ENCODE results near the gene NR5A2.

NR5A2 gene

DNA sequence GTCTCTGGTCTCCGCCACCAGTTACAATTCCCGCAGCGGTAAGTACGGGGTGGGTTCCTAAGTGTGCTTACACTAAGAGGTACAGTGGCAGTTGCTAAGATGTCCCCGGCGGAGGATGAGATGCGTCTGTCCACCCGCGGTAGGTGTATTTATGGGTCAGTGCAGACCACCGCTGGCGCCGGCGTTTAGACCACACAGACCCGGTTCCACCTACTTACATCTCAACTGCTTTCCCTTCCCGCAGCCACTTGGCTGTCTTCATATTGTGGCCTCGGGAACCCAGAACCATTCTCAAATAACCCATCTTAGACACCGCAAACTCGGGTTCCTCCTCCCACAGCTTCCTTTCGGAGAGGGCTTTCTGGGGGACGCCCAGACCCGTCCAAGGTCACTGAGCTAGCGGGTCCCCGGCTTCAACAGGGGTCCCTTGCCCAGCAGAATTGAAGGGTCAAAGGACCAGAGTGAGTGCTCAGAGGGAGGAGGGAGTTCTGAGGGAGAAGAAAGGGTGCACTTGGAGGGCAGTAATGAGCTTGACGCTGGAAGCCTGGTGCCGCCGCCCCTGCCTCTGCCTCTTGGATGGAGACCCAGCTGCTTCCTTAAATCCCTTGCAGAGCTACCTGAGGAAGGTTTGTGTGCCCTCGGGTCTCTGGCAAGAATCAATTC is 8.6 kb downstream of the NR5A2 start:
- DNase-seq (ENCODE audit: low read depth, low spot score): peak; percentile 55

DNA sequence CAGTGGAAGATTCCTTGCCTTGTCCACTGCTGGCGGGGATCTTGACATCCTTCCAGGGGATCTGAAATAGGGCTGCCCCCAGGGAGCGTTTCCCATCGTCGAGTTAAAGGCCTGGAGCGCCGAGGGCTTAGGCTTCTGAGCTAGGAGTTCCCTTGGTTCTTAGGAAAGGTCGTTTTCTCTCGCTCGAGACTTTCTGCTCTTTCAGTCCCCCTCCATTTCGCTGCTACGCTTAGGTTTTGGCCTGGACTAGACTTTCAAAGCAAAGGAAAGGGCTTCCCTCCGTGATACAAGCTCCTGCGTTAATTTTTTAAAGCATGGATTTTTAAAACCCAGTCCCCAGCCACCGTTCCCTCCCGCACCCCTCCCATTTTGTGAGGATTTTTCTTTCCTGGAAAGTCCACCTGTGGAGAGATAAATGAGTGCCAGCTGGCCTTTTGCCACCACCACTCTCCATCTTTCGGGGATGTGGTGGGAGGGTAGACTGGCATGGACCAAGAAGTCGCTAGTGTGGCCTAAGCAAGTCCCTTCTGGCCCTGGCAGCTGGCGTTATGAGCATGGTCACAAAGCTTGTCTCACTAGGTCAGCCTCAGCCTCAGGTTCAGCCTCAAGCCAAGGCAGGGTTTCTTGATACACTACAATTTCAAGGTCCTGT is 9.2 kb downstream of the NR5A2 start:
- DNase-seq (ENCODE audit: low read depth, low spot score): peak; percentile 12

DNA sequence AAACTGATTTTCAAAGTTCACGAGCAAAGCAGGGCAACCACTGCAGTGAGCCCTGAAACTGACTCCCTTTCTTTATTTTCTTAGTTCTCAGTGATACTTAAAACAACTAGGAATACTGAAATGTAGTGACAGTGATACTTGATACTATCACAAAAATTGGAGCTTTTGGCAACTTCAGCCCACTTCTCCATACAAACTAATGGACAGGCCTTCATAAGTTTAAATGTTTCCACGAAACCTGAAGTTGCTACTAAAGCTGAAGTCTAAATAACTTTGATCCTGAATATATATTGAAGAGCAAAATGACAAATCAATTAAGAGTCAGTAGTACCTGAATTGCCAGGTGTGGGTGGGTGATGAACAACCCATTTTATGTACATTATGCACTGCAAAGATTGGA is 10.0 kb downstream of the NR5A2 start:
- DNase-seq (ENCODE audit: low read depth, low spot score): no peak

DNA sequence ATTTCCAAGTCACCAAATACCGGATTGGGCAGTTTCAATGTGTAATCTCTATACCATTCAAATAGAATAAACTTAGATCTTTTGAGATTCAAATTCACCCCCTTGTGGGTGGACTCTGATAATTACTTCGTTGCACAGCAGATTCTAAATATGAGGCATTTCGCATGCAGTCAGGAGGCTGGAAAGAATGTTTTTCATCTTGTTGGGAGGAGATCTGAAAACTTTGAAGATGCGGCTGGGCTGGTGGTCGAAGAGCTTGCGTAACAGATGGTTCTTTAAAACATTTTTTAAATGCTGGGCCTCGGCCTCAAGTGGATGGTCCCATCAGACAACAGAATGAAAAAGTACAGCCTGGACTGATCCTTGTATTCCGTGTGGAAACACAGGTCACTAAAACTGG is 10.4 kb downstream of the NR5A2 start:
- no peak for DNase-seq (ENCODE audit: low read depth, low spot score)

DNA sequence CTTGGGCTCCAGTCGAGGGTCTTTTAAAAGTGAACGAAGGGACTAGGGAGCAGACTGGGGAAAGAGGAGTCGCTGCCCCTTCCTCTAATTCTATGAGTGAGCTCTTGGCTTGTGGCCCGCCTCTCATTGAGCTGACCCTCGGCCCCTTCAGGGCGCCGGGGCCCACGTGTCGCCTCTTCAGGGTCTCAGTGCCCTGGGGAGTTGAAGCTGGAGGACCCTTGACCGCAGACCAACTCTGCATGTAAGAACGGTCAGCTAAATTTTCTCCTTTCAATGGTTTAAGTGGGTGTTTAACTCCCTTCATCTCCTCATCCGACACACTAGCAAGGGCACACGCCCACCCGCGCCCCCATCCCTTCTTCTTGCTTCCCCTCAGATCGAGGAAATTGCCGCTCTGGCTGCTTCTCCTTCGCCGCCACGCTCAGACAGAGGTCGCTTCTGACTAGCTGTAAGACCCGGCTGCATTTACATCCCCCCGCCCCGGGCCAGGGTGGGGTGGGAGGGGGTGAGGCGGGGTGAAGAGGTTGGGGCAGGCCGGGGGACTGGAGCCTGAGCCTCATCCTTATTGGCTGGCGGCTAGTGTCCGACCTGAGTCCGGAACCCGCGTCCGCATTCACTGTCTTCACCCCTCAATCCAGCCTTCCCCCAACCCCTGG is 10.9 kb downstream of the NR5A2 start:
- peak; percentile 78 for DNase-seq (ENCODE audit: low read depth, low spot score)

DNA sequence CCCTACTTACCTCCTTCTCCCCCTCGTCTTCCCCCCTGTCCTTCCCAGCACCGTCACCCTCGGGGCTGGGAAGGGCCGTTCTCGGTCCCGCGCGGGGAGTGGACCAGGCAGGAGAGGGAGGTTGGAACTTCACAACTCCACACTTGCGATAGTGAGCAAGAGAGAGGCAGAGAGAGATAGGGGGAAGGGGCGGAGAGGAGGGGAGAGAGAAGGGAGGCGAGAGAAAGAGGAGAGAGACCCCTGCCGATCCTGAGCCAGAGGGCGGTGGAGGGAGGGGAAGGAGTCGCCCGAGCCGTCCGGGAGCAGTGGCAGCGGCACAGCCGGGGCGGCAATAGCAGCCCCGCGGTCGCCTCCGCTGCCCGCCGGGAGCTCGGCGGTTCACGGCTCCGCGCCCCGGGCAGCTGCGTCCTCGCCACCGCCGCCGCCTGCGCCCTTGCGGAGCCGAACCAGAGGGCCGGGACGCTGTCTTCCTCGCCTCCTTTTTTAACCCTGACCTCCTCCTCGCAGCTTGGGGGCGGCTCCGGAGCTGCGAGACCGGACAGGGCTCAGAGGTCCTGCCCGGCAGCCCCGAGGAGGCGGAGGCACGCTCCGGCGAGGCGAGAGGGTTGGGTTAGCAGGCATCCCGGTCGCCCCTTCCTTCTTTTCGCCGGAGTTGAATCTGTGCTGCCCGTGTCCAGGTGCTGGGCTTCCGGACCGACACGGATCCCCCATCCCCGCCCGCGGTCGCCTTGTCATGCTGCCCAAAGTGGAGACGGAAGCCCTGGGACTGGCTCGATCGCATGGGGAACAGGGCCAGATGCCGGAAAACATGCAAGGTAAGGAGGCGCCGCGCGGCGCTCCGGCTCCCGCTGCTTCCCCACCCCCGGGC is 11.7 kb downstream of the NR5A2 start:
- peak; percentile 75 for DNase-seq (ENCODE audit: low read depth, low spot score)

DNA sequence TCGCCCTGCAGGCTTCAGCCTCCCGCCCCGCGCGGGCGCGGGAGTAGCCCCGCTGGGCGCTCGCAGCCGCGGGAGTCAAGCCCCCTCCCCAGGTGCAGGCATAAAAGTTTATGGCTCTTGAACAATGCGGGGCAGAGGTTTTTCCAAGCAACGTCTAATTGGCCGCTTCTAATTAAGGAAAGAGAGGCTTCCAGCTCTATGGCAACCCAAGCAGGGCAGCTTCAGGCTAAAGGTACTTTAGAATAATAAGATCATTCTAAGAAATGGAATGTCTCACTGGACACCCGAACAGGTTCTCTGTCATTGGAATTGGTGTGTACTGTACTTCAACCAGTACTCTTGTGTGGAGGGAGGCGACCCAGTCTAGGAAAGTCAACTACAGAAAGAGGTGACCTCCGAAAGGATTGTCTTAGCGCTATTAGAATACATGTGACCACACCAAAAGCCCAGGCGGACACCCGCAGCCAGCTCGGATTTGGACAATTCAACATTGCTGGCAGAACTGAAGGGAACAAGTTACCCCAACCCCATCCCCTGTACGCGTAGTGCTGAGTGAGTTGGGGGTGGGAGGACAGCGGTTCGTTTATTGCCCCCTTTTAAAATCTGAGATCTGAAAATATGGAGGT is 12.5 kb downstream of the NR5A2 start:
- peak; percentile 30 for DNase-seq (ENCODE audit: low read depth, low spot score)

DNA sequence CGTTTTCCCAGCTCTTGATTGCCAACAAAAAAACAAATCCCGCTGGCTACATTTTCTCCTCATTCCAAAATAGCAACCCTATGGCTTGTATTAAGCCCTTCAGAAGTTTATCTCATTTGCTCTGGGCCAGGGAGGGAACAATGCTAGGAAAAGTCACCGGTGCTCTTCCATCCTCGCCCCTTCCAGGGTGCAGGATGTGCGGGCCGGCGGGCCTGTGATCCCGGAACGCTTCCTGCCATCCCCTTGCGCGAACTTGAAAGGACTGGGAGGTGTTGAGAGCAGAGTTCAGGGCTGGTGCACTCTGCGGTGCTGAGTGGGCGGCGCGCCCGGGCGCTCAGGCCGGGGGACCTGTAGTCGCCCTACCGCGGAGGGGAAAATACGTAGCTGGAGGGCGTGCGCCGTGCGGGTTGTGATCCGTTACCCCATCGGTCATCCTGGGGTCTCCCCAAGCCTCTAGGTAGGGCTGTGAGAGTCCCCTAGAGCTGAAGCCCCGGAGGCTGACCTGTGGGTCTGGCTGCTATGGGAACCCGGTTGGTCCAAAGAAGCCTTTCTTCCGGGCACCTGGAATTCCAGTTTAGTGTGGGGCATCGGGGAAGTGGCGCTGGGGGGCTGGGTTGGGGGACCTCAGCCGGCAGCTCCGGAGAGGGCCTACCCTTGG is 13.1 kb downstream of the NR5A2 start:
- DNase-seq (ENCODE audit: low read depth, low spot score): peak; percentile 73

DNA sequence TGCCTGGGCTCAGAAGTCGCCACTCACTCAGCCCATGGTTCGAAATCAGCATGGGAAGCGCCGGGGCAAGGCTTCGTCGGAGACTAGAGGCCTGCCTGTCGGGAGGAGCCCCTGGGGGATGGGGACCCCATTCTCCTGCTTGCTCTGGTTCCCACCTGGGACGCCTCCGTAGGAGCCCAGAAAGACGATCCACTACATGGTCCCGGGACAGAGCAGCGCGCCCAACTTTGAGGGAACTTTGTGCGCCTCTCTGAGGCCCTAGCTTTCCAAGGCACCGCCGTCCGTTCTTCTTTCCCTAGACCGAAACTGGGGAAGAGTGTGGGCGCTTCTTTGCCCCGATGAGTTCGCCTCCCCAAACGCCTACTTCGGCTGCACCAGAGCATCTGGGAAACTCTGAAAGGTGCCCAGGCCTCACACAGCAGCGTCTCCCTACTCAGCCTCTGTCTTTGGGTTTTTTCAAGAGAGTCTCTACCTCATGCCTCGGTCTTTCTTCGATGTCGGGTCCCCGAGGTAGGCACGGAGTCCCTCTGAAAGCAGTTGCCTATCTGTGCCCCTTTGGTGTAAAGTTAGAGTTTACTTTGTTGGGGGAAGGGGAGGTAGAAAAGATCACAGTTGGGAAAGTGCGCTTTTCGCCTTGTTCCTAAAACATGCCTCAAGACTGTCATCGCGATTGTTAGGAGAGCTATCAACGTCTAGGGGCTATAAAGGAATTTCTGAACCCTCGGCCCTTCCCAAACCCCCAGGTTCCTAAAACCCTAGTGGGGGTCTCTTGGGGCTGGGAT is 14.0 kb downstream of the NR5A2 start:
- DNase-seq (ENCODE audit: low read depth, low spot score): peak; percentile 46

DNA sequence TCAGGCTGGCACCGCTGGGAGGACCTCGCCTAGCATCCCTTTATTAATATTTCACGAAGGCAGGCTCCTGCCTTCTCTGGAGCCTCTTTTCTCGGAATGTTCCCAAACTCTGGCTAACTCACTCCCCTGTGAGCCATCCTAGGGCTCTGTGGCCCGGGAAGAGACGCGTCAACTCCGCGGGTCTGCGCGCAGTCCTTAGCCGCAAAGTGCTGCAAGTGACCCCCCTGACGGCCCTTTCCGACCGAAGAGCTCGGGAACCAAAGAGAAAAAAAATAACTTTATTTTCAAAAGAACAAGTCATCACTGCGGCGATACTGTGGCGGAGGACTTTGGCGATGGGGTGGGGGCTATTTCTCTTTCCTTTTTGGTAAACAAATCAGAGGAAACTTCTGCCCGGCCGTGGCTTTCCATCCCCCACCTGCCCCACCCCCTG is 14.6 kb downstream of the NR5A2 start:
- DNase-seq (ENCODE audit: low read depth, low spot score): peak; percentile 51

DNA sequence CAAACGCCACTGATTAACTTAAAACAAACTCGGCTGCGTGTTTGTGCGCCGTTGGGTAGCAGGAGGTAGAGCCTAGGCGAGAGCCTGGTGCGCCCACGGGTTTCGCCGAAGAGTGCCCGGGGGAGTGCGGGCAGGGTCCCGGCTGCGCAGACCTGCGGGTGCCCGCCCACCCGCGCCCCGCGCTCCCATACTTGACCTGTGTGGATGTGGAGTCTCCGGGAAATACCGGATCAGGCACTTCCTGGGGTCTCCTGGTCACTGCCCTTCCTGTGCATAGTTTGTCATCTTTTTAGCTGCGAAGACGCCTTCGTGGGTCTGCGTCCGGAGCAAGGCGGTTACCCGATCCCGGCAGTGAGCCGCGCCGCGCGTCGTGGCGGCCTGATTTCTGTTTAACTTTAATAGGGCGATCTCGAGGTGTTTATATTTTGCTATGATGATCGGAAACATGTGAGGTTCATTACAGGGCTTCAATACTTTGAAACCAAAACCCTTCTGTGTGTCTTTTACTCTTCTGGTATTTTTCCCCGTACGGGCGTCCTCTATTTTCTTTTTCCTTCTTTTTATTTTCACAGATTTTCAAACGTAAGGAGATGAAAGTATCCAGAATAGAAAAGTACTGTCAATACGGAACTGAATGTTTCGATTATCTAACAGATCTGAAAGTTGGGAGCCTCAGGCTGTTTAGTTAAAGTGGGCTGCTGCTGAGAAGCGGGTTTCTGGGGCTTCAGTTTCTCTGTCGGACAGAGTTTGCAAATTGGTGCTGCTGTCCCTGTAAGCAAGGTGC is 15.2 kb downstream of the NR5A2 start:
- DNase-seq (ENCODE audit: low read depth, low spot score): peak; percentile 65

DNA sequence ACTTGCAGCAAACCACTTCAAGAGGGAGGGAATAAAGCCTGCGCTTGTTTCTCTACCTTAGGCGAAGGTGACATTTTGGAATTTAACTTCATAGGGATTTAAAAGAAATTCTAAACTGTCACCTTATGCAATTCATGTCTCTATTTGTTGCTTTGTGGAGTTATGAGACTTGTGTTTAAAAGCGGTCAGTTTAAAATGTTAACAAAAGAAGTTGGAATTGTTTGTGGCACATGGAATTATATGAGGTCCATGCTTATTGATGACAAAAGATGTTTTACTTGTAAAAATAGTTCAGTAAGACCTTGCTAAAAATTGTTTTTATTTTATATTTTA is 15.8 kb downstream of the NR5A2 start:
- no peak for DNase-seq (ENCODE audit: low read depth, low spot score)

DNA sequence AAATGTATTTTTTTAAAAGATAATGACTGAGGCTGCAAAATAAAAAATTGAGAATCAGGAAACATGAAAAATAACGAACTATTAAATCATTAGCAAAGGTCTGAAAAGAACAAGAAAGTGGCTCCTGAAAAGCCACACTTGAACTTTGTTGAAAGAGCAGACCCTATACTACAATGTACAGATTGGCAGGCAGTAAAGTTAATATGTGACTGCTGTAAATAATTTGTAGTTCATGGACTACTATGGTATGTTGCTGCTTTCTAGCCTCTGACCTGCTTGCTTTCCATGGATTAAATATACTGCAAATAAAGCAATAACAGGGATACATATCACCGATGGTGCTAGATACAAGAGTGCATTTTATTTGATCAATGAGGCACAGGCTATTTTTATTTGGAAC is 18.6 kb downstream of the NR5A2 start:
- no peak for DNase-seq (ENCODE audit: low read depth, low spot score)

DNA sequence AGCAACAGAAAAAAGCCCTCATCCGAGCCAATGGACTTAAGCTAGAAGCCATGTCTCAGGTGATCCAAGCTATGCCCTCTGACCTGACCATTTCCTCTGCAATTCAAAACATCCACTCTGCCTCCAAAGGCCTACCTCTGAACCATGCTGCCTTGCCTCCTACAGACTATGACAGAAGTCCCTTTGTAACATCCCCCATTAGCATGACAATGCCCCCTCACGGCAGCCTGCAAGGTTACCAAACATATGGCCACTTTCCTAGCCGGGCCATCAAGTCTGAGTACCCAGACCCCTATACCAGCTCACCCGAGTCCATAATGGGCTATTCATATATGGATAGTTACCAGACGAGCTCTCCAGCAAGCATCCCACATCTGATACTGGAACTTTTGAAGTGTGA is 20.7 kb downstream of the NR5A2 start:
- peak; percentile 93 for DNase-seq (ENCODE audit: low read depth, low spot score)

DNA sequence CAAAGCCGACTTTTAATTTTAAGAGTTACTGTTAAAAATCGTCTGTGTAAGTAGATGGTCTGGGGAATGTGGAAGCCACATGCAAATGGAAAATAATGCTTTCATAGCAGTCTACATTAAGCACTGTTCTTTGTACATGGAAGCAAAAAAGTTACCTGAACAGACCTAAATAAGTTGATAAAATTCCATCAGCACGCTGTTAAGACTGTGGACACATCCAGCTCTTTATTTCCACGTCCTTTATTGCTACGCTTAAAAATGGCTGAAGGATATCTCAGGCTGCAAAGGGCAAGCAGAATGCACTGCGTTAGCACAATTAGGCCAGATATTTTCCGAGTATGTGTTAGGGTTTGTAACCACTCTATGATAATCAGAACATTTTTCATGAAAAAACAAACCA is 22.3 kb downstream of the NR5A2 start:
- no peak for DNase-seq (ENCODE audit: low read depth, low spot score)

DNA sequence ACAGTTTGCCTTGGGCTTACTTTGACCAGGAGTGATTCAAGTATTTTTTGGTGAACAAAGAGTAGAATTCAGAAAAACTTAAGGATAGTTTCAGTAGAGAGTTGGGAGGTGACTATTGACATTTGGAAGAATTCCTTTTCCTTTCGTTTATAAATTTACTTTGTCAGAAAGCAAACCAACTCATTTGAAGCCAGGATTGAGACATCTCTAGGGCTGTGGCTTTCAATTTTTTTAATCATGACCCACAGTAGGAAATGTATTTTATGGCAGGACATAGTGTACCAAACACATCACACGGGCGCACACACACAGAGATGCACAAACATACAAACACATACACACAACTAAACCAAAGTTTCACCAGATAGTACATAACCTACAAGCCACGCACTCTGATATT is 24.1 kb downstream of the NR5A2 start:
- DNase-seq (ENCODE audit: low read depth, low spot score): no peak

DNA sequence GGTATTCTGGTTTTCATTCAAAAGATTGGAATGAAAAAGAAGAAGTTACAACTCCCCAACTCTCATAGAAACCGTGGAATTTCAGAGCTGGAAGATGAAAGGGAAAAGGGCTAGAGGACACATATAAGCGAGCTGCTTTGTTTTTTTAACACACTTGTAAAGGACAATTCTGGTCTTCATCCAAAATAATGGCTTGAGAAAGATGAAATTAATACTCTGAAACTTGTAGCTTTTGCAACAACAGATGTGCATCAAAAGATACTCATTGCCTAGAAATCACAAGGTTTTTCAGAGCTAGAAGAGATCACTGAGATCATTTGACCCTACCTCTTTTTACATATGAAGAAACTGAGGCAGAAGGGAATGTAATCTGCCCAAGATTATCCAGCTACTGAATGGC is 25.6 kb downstream of the NR5A2 start:
- DNase-seq (ENCODE audit: low read depth, low spot score): no peak

DNA sequence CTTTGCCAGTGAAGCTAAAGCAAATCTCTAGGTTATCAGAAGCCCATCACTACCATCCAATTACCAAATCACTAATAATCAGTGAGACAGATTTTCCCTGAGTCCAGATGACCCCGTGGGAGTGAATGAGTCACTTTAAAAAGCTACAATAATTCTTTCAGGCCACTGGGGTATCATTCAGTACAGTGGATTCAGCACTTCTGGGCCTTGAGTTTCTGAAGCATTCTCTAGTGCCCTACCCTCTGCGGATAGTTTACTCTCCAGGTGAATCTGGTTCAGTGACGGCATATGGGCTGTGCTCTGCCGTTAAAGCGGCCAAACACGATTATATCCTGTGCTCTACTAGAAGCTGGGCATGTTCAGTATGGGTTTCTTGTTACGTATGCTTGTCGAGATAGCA is 26.1 kb downstream of the NR5A2 start:
- no peak for DNase-seq (ENCODE audit: low read depth, low spot score)

DNA sequence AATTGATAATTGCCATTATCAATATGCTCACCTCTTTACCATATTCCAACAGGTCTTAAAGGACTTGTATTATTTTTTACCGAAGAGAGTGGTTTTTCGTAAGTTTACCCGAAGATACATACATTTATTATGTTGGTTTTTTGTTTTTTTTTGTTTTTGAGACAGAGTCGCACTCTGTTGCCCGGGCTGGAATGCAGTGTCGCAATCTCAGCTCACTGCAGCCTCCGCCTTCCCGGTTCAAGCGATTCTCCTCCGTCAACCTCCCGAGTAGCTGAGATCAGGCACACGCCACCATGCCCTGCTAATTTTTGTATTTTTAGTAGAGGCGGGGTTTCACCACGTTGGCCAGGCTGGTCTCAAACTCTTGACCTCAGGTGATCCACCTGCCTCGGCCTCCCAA is 30.8 kb downstream of the NR5A2 start:
- no peak for DNase-seq (ENCODE audit: low read depth, low spot score)

DNA sequence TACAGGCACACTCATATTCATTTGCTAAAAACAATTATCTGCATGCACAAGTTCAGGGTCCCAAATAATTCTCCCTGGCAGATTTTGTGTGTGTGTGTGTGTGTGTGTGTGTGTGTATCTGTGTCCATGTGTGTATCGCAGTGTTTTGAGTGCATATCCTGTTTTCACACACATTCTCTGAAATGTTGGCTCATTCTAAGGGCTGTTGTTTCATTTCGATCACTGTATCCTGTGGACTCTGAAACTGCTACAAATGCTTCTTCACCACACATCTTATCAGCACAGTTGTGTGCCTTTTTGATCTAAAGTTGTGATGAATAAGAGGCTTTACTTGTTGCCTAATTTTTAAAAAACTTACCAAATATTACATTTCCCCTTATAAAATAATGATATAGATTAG is 34.6 kb downstream of the NR5A2 start:
- DNase-seq (ENCODE audit: low read depth, low spot score): no peak
